Upper lobe of left lung (tissue), 6 donors: ENCODE measurements around the gene TECRL. TPM values are rescaled to one million over a fixed set of nuclear protein-coding genes. Genes with fewer than 3 reads are reported as not detected.

ENCODE experiments used
- ATAC-seq, 2 donors: fragments of 200-7000 bp; cut with Tn5 transposase; one replicate each; pipeline ENCODE4 v1.9.1; 2022; ENCODE audit warnings: mild to moderate bottlenecking in 2 of 2, moderate library complexity in 2 of 2; ENCODE audit not compliant: low FRiP score in 2 of 2
- DNase-seq, 2 donors: peaks; one replicate each; pipeline ENCODE4 v3.0.0-alpha.2; 2019 to 2020
- H3K27ac ChIP-seq, 4 donors: fragments of 200-600 bp; sonication (generic); one replicate each; pipeline ENCODE4 v1.5.1; 2016 to 2019
- H3K27me3 ChIP-seq, 4 donors: fragments of 200-600 bp; sonication (generic); one replicate each; pipeline ENCODE4 v1.5.1; 2017 to 2019
- H3K36me3 ChIP-seq, 4 donors: fragments of 200-600 bp; sonication (generic); one replicate each; pipeline ENCODE4 v1.5.1; 2016 to 2019
- H3K4me1 ChIP-seq, 4 donors: fragments of 200-600 bp; sonication (generic); one replicate each; pipeline ENCODE4 v1.5.1; 2018 to 2019
- H3K4me3 ChIP-seq, 4 donors: fragments of 200-600 bp; sonication (generic); one replicate each; pipeline ENCODE4 v1.5.1; 2017 to 2019; ENCODE audit warnings: mild to moderate bottlenecking in 2 of 4, moderate library complexity in 1 of 4
- H3K9me3 ChIP-seq, 4 donors: fragments of 200-600 bp; sonication (generic); one replicate each; pipeline ENCODE4 v1.5.1; 2018 to 2019
- EP300 ChIP-seq, 4 donors: sonication (generic); formaldehyde crosslinking; IDR thresholded peaks; one replicate each; pipeline ENCODE4 v1.5.1; 2017; ENCODE audit warnings: antibody characterized with exemption in 4 of 4, control low read depth in 2 of 4
- POLR2A ChIP-seq, 4 donors: fragments of 450-650 bp; IDR thresholded peaks; one replicate each; pipeline ENCODE4 v1.5.1; 2016 to 2017; ENCODE audit warnings: antibody characterized with exemption in 4 of 4, mild to moderate bottlenecking in 2 of 4
- POLR2AphosphoS5 ChIP-seq, 2 donors: sonication (generic); formaldehyde crosslinking; IDR thresholded peaks; one replicate each; pipeline ENCODE4 v1.5.1; 2017; ENCODE audit warnings: antibody characterized with exemption in 2 of 2
- WGBS, 2 donors: methylation state at CpG; one replicate each; pipeline ENCODE4 v1.1.5; 2017 to 2018; 5-methylcytosine and 5-hydroxymethylcytosine counted together
- total RNA-seq, 6 donors: library from RNA; depleted of rRNA in 4 of 6; stranded (reverse); fragments of >200 nt in 4 of 6; gene quantifications; one replicate each; pipeline versions ENCODE4 v1.1.0 to v1.2.1, GENCODE V29; 2016 to 2021
- TF ChIP-seq, protein P1 (sequence below), 6 experiments: fragments of 450-650 bp in 4 of 6; fragments of 200-600 bp in 2 of 6; sonication (generic) in 2 of 6; IDR thresholded peaks; one replicate each; pipeline ENCODE4 v1.5.1; 2016 to 2019; ENCODE audit warnings: antibody characterized with exemption in 6 of 6
- donor health status: DM: no; HTN: no; CAD: no; lungs with moderate emphysema.
- donor health status: DM: no; HTN: yes; CAD: no; lungs with severe emphysema.

Gene TECRL
- total RNA-seq, 6 donors from 2014 or later = not detected

DNA sequence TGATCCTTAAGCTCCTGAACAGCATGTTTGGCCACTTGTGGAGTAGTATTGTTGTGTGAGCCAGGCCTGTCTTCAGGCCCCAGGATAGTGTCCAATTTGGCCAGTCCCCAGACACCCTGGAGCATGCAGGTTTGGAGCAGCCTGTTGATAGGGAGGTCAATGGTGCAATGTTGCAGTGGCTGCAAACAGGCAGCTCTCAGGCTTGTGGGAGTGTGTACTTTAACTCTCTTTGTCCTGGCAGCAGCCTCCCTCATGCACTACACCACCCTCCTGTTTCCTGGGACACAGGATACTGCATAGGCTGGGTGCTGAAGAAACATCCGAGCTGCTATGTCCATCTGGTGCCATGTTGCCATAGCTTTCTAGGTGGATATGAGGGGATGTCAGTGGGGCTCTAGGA is 24.0 kb downstream of the TECRL start:
- WGBS, 2 donors = 73% methylated on average over 1 of the region's 1 CpG; no CpG with 5 or more reads in 1 of the 2 donors
- Histone ChIP-seq H3K9me3 (no peaks in the 10 kb centered on the region), H3K27me3 (no peaks in the 10 kb centered on the region), H3K36me3 (no peaks in the 10 kb centered on the region), H3K4me1 (no peaks in the 10 kb centered on the region), H3K27ac (no peak overlapping the region), H3K4me3 (no peak overlapping the region)
- no peak for DNase-seq
- peak in 1 of 2 donors; percentile 62 for ATAC-seq
- no peak for TF ChIP-seq EP300 (IDR thresholded peaks at IDR 0.05)
- TF ChIP-seq POLR2A (IDR thresholded peaks at IDR 0.05) = no peak

GRCh38 chr4:64384237-64385203 is 24.7 kb downstream of the TECRL start:
- Histone ChIP-seq H3K9me3 (no peaks in the 10 kb centered on the region), H3K4me3 (no peak overlapping the region), H3K27me3 (no peaks in the 10 kb centered on the region), H3K27ac (no peak overlapping the region), H3K36me3 (no peaks in the 10 kb centered on the region), H3K4me1 (no peaks in the 10 kb centered on the region)
- ATAC-seq (peak; percentile 32 to 63), DNase-seq (no peak)
- WGBS, 2 donors = no CpG with 5 or more reads among the region's 1 CpG
- TF ChIP-seq EP300 (IDR thresholded peaks at IDR 0.05) = no peak
- no peak for TF ChIP-seq POLR2AphosphoS5 (IDR thresholded peaks at IDR 0.05)
- TF ChIP-seq, protein P1, sequence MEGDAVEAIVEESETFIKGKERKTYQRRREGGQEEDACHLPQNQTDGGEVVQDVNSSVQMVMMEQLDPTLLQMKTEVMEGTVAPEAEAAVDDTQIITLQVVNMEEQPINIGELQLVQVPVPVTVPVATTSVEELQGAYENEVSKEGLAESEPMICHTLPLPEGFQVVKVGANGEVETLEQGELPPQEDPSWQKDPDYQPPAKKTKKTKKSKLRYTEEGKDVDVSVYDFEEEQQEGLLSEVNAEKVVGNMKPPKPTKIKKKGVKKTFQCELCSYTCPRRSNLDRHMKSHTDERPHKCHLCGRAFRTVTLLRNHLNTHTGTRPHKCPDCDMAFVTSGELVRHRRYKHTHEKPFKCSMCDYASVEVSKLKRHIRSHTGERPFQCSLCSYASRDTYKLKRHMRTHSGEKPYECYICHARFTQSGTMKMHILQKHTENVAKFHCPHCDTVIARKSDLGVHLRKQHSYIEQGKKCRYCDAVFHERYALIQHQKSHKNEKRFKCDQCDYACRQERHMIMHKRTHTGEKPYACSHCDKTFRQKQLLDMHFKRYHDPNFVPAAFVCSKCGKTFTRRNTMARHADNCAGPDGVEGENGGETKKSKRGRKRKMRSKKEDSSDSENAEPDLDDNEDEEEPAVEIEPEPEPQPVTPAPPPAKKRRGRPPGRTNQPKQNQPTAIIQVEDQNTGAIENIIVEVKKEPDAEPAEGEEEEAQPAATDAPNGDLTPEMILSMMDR (IDR thresholded peaks at IDR 0.05) = no peak
- no peak for TF ChIP-seq POLR2A (IDR thresholded peaks at IDR 0.05)

DNA sequence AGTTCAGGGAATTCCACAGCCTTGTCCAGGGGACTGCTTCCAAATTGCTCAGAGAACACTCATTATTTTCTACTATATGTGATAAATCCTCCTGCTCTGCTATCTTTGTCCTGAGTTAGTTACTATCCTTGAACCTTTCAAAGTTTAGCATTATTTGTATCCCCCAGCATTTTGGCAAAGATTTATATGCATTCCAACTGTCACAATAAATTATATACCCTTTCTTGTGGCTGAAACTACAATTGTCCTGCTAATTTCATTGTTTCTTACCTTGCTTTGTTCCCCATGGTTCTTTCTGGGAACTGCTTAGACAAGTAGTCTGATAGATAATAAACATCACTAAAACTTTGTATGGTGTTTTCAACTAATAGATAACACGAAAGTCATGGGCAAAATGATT is 40.5 kb downstream of the TECRL start:
- Histone ChIP-seq H3K9me3 (no peaks in the 10 kb centered on the region), H3K27me3 (no peaks in the 10 kb centered on the region), H3K4me3 (no peak overlapping the region), H3K27ac (no peak overlapping the region), H3K4me1 (no peaks in the 10 kb centered on the region), H3K36me3 (no peaks in the 10 kb centered on the region)
- DNase-seq = no peak
- no peak for ATAC-seq
- 43 to 45% methylated on average over 1 of the region's 1 CpG for WGBS, 2 donors
- TF ChIP-seq POLR2AphosphoS5 (IDR thresholded peaks at IDR 0.05) (no peak), POLR2A (IDR thresholded peaks at IDR 0.05) (no peak), EP300 (IDR thresholded peaks at IDR 0.05) (no peak)
- TF ChIP-seq, protein P1 (IDR thresholded peaks at IDR 0.05) = no peak

DNA sequence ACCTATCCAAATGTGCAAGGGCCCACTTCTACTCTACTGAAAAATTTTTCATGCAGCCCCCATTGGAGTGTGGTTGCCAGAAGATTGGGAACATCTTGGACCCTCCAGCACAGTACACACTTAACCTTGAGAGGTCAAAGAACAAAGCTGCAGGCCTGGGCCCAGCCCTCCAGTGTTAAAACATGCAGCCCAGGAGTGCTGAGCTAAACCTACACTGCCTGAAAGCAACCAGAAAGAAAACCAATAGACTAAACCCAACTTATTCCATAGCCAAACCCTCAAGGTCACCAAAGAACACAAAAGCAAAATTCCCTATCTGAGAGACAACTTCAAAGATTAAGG is 47.9 kb downstream of the TECRL start:
- Histone ChIP-seq H3K9me3 (no peaks in the 10 kb centered on the region), H3K27ac (no peak overlapping the region), H3K27me3 (no peaks in the 10 kb centered on the region), H3K4me3 (no peak overlapping the region), H3K36me3 (no peaks in the 10 kb centered on the region), H3K4me1 (no peaks in the 10 kb centered on the region)
- ATAC-seq = no peak
- DNase-seq = no peak
- TF ChIP-seq POLR2AphosphoS5 (IDR thresholded peaks at IDR 0.05) (no peak), POLR2A (IDR thresholded peaks at IDR 0.05) (no peak), EP300 (IDR thresholded peaks at IDR 0.05) (no peak)
- TF ChIP-seq, protein P1 (IDR thresholded peaks at IDR 0.05) = no peak

GRCh38 chr4:64360664-64361398 is 48.4 kb downstream of the TECRL start:
- Histone ChIP-seq H3K27me3 (no peaks in the 10 kb centered on the region), H3K4me3 (no peak overlapping the region), H3K4me1 (no peaks in the 10 kb centered on the region), H3K27ac (no peak overlapping the region), H3K9me3 (no peaks in the 10 kb centered on the region), H3K36me3 (no peaks in the 10 kb centered on the region)
- TF ChIP-seq EP300 (IDR thresholded peaks at IDR 0.05) = no peak
- TF ChIP-seq, protein P1 (IDR thresholded peaks at IDR 0.05) = no peak
- TF ChIP-seq POLR2AphosphoS5 (IDR thresholded peaks at IDR 0.05) = no peak
- no peak for TF ChIP-seq POLR2A (IDR thresholded peaks at IDR 0.05)
- peak; percentile 40 to 53 for ATAC-seq
- WGBS, 2 donors = 88 to 97% methylated on average over 7 to 8 of the region's 8 CpGs
- DNase-seq = no peak
